Activated CD8-positive, alpha-beta memory T cell treated with anti-CD3 and anti-CD28 coated beads for 24 hours (primary cell): Measurements from ENCODE around the gene ARHGAP24.
"Not testable (repeated sequence)": the region's sequence is repeated elsewhere in the genome, so short reads cannot be mapped to it uniquely, and the experiment has no call there.

Experiments
- DNase-seq: peaks from one replicate; pipeline ENCODE4 v3.0.0-alpha.2; 2020

Gene ARHGAP24

DNA sequence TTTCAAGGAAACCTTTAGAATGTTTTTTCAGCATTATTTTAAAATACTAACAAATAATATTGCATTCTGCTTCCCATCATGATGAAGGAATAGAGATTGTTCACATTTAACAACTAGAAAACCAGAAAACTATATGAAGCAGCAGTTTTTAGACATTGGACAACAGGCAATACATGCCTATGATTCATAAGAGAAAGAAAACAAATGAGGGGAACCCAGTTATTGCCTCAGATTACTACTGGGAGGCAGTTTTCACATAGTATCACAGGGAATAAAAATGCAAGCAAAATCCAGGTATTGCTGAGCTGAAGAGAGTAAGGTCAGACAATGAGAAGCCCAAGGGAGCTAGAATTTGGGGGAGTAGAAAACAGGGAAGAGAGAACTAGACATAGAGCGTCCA, 511.3 kb downstream of the ARHGAP24 start:
- DNase-seq: no peak

DNA sequence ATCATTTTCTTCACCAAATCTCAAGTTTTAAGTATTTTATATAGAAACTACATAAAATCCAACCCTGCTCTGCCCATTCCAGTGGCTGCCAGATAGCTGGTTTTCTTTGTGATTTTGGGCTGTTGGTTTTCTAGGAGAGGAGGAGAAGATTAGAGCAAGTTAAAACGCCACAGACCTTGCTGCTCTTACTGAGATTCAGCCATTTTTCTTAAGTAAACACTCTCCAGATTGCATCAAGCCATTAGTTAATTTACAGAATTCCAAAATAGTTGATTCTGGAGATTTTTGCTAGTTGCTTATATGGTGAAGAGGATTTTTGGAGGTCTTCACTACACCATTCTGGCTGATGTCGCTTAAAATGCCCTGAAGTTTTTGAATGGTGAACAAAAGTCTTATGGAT, 518.7 kb downstream of the ARHGAP24 start:
- no peak for DNase-seq

DNA sequence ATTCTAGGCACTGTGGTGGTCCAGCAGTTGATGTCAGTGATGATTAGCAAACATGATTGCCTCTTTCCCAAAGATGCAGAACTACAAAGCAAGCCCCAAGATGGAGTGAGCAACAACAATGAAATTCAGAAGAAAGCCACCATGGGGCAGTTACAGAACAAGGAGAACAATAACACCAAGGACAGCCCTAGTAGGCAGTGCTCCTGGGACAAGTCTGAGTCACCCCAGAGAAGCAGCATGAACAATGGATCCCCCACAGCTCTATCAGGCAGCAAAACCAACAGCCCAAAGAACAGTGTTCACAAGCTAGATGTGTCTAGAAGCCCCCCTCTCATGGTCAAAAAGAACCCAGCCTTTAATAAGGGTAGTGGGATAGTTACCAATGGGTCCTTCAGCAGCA, 519.6 kb downstream of the ARHGAP24 start:
- no peak for DNase-seq

DNA sequence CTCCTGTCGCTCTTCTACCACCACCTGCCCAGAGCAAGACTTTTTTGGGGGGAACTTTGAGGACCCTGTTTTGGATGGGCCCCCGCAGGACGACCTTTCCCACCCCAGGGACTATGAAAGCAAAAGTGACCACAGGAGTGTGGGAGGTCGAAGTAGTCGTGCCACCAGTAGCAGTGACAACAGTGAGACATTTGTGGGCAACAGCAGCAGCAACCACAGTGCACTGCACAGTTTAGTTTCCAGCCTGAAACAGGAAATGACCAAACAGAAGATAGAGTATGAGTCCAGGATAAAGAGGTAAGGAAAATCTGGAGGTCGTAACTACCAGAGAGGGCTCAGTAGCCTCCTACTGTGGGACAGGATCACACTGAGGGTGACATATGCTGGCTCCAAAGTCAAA, 520.4 kb downstream of the ARHGAP24 start:
- no peak for DNase-seq

DNA sequence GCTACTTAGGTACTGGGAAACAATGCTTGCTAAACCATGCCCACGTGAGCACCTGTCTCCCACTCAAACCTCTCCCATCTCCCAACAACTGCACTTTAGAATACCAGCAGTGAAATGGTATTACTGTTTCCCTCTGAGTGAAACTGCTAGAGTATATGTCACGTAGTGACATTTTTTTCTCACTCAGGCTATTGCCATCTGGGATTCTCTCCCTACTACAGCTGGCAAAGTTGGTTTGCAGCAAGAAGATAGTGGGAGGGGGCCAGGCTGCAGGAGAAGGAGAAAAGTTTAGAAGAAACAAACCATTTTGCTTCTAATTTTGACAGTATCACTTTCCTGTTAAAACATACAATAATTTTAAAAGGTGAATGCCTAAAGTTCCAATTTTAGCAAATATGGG, 526.6 kb downstream of the ARHGAP24 start:
- DNase-seq: no peak

DNA sequence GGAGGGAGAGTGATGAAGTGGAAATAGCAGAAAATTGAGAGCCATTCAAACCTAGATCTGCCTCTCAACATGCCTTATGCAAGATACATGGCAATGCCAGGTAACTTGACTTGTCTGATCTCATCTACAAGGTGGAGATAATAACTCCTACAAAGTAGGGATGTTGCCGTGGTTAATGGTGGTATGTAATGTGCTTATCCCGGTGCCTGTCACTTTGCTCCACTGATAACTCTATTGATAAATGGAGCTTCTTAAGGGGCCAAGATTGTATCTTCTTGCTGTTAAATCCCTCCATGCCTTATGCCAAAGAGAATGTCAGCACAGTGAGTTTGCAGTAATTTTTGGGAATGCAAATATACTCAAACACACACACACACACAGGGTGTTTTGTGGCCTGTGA, 529.1 kb downstream of the ARHGAP24 start:
- no peak for DNase-seq

DNA sequence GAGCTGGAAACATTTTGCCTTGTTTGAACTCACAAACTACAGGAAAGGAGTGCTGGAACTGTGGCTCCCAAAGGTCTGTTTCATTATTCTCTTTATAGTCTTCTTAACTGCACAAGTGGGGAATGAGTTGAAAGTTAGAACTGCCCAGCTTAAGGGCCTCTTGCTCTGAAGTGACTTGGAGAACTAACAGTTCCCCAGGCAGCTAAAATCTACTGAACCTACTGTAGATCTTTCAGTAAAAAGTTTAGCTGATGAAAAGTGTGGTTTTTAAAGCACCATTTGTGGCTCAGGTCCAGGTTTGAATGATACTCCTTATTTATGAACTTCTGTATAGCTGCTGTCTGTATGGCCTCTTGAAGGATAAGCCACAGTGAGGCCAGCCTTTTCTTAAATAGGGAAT, 531.1 kb downstream of the ARHGAP24 start:
- no peak for DNase-seq

DNA sequence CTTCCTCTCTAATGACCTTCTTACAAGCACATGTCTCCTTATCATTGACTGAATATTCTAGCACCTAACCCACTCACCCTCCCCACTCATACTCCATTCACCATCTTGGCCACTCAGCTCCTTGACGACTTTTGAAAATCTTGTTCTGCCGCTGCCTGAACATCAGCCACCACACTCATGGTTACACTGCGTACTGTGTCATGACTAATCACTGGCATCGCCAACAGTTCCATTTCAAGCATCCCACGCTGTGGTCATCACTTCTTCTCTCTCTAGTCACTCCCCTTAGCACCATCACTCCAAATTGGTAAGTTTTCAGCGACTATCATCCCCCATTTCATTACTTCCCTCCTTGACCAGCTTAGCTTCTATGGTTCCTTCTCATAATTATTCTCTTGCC, 532.1 kb downstream of the ARHGAP24 start:
- no peak for DNase-seq

DNA sequence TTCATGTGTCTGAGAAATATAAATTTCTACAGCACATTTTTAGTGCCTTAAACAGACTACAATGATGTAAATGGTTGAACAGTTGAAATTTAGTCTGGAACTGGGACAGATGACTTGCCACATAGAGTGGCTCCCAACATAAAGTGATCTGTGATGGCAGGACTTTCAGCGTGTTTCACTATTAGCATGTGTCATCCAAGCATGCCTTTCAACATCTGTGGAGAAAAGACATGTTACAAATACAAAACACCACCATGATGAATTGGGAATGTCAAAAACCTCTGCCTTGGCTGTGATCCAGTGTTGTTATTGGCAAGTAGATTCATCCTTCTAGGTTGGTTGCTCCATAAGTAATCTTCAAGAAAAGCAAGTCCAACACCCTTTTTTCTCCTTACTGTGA, 536.2 kb downstream of the ARHGAP24 start:
- DNase-seq: no peak

DNA sequence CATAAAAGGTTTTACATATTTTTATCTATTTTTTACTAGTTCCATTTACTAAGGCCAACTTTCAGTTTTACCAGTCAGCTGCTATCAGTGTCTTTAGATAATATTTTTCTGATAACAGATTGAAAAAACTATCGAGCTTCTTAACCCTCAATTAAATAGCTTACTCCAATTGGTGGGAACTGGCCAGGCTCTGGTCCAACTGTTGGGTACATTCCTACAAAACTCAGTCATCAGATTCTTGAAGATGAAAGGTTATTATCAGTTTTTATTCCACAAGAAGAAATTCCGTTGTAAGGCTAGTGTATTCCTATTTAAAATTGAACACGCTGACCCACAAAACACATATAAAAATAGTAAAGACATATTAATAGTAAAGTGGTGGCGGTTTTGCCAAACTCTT, 538.7 kb downstream of the ARHGAP24 start:
- no peak for DNase-seq

DNA sequence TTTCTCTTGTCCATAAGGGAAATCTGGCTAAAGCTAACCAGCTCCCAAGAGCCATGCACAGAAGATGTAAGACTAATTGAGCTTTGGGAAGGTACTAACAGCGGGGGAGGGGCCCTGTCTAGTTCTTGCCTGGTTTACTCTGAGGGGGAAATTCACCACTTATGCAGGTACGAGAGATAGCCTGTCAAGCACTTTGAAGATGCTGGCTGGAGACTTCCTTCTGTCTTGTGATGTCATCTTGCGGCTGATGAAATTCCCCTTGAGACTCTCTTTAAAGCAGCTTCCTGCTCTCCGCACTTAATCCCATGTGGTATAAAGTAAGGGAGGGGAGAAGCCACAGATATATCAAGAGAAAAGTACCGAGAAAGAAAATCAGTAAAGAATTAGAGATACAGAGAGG, 539.6 kb downstream of the ARHGAP24 start:
- no peak for DNase-seq

DNA sequence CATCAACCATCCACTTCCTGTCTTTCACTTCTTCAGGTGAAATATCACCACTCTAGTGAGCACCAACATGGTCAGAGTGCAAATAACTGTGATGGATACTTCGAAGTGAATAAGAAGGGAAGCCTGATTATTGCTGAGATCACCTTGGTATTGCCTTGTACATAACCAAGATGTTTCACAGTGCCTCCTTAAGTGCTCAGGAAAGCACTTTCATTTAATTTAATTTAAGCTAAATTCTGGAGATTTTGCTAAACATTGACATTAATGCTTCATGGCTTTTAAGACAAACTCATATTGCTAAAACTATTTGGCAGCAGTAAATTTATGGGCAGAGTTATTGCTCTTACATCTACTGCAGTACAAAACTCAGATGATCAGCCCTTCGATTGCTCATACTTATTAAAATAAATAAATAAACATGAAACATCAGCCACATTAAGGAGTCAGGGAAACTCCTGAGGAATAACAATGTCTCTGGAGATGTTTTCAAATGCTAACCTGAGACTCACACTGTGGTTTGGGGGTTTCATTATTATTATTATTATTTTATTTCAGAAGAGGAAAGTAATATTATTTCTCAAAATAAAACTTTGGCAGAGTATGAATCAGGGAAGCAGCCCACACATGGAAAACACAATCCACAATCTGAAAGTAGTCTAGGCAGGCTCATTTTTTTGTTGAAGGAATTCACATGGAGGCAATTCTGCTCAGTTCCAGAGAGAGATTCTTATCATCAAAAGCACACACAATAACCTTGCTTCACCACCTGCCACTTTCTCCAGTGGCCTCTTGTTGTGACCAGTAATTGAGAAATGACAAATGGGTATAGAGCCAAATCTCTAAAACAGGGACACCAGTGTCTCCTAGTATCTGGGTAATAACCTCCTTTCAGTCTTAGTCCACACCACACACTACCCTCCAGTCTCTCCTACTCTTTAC, 540.7 kb downstream of the ARHGAP24 start:
- no peak for DNase-seq

DNA sequence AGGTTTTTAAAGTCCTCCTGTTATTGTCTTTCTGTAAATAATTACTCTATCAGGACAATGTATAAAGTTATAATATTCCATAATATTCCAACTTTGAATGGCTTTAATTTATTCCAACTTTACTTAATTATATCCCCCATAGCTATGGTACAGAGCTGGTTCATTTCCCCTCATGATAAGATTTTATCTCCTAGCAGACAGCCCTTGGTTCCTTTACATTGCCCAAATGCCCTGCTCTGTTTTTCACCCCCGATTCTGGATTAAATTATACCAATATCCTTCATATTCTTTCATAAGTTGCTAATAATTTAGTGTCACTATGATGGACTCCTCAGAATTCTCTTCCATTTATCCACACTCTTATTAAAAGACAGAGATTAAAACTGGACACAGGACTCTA, 544.4 kb downstream of the ARHGAP24 start:
- no peak for DNase-seq

DNA sequence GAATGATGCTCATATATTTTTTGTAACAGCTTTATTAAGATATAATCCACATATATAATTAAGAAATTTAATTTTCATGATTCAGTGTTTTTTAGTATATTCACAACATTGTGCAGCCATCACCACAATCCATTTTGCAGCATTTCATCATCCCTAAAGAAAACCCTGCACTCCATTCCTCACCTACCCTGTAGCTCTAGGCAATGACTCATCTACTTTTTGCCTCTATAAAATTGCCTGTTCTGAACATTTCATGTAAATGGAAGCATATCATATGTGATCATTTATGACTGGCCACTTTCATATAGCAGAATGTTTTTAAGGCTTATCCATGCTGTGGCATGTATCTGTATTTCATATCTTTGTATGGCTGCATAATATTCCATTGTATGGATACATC, 545.0 kb downstream of the ARHGAP24 start:
- no peak for DNase-seq

DNA sequence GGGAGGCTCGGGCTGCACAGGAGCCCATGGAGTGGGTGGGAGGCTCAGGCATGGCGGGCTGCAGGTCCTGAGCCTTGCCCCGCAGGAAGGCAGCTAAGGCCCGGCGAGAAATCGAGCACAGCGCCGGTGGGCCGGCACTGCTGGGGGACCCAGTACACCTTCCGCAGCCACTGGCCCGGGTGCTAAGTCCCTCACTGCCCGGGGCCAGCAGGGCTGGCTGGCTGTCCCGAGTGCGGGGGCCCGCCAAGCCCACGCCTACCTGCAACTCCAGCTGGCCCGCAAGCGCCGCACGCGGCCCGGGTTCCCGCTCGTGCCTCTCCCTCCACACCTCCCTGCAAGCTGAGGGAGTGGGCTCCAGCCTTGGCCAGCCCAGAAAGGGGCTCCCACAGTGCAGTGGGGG, 546.7 kb downstream of the ARHGAP24 start:
- not testable (repeated sequence) for DNase-seq

DNA sequence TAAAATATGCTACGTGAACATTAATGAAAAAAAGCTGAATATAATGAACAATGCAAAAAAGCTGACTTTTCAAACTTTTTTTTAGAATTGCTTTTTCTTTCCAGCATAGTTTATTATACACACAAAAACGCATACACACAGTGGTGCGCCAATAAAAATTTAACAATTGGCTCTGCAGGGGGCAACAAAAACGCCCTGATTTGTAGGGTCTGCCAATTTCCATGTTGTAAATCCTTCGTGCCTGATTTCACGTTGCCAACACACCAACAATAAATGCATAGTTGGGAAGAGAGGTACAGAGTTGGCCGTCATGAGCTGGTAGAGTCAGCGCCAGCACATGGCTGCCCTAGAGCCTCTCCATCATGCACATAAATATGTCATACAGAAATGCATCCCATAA, 551.8 kb downstream of the ARHGAP24 start:
- no peak for DNase-seq

DNA sequence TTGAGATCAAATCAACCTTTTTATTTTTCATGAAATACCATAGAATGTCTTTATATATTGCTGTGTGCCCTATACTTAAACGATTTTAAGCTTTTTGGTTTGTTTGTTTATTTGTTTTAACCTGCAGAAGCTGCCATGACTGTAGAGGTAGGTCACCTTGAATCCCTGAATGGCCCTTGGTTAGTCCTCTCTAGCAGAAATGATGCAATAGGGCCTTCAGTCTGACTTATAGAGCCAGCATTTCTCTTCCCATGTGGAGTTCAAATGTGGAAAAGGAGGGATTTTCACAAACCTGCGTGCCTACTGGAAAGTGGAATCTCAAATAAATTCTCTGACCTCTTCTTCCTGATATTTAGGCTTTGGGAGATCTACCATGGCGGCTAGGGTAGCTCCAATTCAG, 557.0 kb downstream of the ARHGAP24 start:
- DNase-seq: no peak

DNA sequence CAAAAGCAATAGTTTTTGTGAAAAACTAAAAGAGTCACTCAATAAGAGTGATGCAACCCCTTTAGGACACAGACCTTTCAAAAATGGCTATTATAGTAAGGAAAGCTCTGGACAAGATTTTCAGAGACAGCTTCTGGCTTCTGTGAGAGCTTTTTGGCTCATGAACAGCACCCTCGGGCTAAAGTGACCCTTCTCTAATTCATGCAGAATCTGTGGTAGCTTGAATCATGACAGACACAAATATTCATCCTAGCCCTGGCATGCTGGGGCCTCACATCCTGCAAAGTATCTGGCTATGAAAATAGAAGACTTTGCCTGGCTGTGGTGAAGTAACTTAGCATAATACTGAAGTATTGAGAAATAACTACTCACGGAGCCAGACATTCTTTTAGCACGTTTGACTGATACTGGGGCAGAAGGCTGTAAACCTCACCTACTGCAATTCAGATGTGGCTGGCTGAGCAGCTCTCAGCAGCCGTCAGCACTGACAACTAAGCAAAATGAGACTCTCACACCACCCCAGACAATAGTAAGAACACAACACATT, 557.6 kb downstream of the ARHGAP24 start:
- no peak for DNase-seq

DNA sequence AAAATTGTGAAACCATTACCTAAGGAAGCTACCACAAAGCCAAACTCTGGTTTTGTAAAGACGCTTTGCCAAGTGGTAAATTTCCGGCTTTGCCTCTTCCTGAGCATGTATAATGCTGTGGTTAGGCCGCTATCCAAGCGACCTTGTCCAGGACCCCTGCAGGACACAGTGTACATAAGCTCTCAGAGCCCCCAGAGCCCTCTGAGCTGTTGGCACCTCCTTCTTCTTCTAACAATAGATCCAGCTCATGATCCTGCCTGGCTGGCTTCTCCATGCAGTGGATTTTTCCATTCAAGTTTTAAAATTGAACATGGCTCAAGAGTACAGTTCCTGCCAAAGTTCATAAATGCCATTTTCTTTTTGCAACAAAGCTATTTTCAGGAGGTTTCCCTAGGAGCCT, 558.2 kb downstream of the ARHGAP24 start:
- DNase-seq: no peak

DNA sequence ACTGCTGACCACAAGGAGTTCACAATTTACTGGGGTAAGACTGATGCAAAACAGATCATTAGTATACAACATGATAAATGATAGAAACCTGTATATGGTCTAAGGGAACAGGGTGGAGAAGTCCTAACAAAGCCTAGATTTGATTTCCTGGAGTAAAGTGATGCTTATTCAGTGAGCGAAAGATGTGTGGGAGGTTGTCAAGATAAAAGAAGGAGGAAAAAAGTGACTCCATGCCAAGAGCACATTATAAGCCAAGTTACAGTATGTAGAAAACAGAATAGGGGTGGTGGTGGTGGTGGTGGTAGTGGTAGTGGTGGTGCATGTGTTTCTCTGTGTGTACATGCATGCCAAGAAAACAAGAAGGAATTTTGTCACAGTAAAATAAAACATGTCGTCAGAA, 559.7 kb downstream of the ARHGAP24 start:
- DNase-seq: no peak

DNA sequence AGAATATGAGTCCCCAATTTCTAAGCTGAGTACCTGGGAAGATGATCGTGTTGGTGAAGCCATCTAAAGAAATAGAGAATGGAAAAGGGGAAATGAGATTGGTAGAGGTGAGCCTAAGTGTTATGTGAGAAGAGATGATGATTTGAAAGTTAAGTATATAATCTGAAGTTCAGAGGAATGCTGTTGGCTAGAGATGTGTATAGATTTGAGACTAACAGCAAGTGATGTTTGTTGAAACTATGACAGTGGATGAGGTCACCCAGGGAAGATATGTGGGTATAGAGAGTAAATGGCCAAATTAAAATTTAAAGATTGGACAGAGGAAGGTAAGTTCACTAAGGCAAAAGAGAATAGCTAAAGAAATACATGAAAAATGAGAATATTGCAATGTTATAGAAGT, 560.7 kb downstream of the ARHGAP24 start:
- DNase-seq: no peak

DNA sequence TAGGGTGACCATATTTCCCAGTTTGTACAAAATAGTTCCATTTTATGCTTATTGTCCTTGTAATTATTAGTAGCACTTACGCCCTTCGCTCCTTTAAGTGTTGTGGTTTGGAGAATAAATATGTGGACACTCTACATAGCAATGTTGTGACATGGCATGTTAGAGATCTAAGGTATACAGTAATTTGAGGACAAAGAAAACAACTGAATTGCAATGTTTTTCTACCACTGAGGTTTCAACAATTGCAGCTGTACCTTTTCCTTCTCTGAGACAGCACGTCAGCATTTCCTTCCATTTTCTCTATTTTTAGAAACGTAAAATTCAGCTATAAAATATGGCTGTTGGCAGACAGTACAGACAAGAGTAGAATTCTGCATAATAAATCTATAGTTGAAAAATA, 561.8 kb downstream of the ARHGAP24 start:
- DNase-seq: no peak

DNA sequence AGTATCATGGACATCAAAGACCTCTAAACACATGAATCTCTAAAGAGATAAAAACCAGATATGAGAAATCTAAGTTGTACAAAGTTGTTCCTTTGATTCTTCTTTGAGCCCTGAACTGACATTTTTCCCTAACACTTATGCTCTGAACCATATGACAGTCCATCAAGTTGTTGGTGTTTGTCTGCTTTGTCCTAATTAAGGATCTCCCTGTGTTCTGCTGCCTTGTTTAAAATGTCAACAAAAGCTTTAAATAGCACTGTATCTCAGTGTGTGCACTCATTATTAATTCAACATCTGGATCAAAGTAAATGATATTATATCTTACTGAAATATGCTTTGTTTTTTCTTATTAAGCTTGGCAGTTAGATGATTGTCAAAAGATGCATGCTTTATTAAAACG, 563.1 kb downstream of the ARHGAP24 start:
- DNase-seq: no peak

DNA sequence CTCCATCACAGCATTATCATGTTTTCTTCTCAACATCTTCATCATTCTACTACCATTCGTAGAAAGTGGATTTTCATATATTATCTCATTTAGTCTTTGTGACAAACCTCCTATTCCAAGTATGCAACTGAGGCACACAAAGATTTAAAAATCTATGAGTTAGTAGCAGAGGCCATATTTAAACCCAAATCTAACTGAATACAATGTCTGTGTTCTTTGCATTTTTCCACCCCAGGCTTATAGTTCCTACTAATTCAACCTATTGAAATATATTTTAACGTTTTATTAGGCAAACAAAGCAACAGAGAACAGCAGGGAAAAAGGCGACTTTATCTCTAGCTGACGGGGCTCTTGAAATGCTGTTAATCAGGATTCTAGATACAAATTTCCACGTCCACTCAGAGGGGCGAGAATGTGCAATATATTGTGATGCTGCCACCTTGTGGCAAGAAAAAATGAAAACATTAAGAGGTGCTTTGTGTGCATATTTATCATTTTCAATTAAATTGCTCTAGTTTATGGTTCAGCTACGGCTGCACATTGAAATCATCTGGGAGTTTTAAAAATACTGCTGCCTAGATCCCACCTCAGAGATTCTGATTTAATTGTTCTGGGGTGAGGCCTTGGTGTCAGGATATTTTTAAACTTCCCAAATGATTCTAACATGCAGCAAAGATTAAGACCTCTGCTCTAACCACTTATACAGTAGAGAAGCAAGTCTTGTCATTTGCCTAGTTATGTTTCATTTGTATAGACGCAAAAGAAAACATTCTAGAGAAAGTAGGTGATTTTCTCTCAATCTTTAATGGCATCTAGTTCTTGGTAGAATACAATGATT, 569.0 kb downstream of the ARHGAP24 start:
- no peak for DNase-seq
